ENCODE measurements around the gene JMJD4. TPM values are rescaled to one million over a fixed set of nuclear protein-coding genes. Genes with fewer than 3 reads are reported as not detected.

Gene JMJD4
- total RNA-seq, 2 donors from 2014 or later: 8.7 to 11.1 TPM

DNA sequence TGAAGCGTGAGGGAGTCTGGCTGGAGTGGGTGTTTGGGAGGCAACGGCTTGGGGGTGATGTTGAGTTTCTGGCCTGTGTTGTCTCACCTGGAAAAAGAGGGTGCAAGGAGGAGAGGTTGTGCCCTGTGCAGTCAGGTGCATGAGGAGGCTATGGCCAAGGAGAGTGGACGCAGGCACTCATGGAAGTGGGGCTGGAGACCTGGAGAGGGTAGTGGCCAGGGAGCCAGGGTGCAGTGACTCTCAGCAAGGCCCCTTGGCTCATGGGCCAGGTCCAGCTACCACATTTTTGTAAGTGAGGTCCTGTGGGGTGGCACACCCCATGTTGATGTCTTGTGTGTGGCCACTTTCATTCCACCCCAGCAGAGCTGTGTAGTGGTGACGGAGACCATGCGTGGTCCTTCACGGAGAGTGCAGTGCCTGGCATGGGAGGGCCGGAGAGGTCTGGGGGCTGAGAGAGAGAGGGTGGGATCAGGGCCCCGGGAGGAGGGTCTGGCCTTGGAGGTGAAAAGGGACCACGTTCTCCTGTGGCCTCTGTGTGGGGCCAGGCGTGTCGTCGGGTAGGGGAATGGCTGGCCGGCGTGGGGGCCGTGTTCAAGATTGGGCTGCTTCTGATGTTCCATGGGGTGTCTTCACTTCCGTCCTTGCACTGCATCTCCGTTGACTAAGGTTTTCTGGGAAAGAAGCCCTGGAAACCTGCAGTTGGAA lies 6.2 kb upstream of the JMJD4 start:
- peaks cover 56% of the 10 kb centered on the region for H3K4me1 Mint-ChIP-seq (ENCODE audit: low read depth)
- DNase-seq (no peak), ATAC-seq (replicated peaks in 1 of 2) (no peak)
- no peaks in the 10 kb centered on the region for H3K36me3 Mint-ChIP-seq (ENCODE audit: insufficient read depth in 2 of 2)
- no peak overlapping the region for H3K4me3 Mint-ChIP-seq
- no peak overlapping the region for H3K27ac Mint-ChIP-seq
- no peaks in the 10 kb centered on the region for H3K27me3 Mint-ChIP-seq (ENCODE audit: low read depth)
- H3K9me3 Mint-ChIP-seq: no peaks in the 10 kb centered on the region

DNA sequence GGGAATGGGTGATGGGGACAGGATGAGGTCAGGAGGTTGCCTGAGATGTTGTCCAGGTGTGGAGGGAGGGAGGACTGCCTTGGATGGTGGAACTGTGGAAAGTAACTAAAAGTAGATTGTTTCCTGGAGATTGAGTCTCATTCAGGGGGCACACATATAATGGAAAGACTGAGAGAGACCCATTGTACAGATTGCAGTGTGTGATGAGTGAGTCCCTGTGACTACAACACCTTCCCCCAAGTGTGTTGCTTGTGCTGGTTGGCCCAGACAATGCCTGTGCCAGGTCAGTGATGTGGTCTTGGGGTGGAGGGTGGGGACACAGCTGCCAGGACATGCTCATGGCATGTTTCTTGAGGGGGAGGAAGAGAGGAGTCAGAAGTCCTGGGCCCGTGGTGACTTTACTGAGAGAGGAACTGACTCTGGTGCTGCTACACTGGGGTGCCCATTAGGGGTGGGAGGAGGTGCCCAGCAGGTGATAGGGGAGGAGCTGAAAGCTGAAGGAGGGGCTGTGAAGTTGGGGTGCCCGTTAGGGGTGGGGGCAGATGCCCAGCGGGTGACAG lies 5.4 kb upstream of the JMJD4 start:
- no peak overlapping the region for H3K27ac Mint-ChIP-seq
- no peaks in the 10 kb centered on the region for H3K9me3 Mint-ChIP-seq
- H3K4me1 Mint-ChIP-seq (ENCODE audit: low read depth): peaks cover 62% of the 10 kb centered on the region
- no peaks in the 10 kb centered on the region for H3K27me3 Mint-ChIP-seq (ENCODE audit: low read depth)
- ATAC-seq (replicated peaks in 1 of 2) (no peak), DNase-seq (no peak)
- peaks cover 0 to 1% of the 10 kb centered on the region in 2 donors for H3K36me3 Mint-ChIP-seq (ENCODE audit: insufficient read depth in 2 of 2)
- no peak overlapping the region for H3K4me3 Mint-ChIP-seq

DNA sequence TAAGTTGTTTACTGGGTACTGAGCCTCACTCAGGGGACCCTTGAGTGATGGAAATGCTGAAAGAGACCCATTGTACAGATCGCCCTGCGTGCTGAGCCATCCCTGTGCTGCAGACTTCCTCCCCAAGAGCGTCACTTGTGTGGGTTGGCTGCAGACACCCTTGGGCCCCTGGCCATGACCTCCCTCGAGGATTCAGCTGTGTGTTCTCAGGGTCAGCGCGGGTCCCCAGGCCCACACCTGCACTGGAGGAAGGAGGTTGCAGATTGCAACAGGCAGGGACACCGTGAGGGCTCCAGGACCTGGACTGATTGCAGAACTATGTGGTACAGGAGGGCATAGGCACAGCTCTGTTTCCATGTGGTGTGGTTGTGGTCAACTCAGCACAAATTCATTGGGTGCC lies 4.5 kb upstream of the JMJD4 start:
- Mint-ChIP-seq H3K4me3 (no peak overlapping the region), H3K27ac (no peak overlapping the region), H3K27me3 (ENCODE audit: low read depth) (no peaks in the 10 kb centered on the region), H3K4me1 (ENCODE audit: low read depth) (peaks cover 54% of the 10 kb centered on the region), H3K9me3 (no peaks in the 10 kb centered on the region), H3K36me3 (ENCODE audit: insufficient read depth in 2 of 2) (peaks cover 0 to 1% of the 10 kb centered on the region in 2 donors)
- DNase-seq (no peak), ATAC-seq (replicated peaks in 1 of 2) (no peak)

DNA sequence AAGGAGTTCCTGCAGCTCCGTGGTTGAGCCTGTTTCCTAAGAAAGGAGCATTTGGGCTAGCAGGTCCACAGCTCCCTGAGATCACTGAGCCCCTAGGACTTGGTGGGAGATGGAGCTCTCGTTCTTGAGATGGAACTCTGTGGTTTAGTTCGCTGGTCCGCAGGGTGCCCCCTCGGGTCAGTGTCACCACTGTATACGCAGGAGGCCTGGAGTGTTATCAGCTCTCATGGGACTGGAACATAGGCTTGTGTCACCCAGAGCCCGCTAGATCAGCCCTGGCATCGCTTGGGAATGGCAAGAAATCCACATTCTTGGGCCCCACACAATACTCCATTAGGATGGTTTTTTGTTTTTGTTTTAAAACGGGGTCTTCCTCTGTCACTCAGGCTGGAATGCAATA lies 3.7 kb upstream of the JMJD4 start:
- H3K4me1 Mint-ChIP-seq (ENCODE audit: low read depth): peaks cover 58% of the 10 kb centered on the region
- ATAC-seq (replicated peaks in 1 of 2) (no peak), DNase-seq (no peak)
- H3K36me3 Mint-ChIP-seq (ENCODE audit: insufficient read depth in 2 of 2): peaks cover 0 to 1% of the 10 kb centered on the region in 2 donors
- H3K27ac Mint-ChIP-seq: no peak overlapping the region
- H3K27me3 Mint-ChIP-seq (ENCODE audit: low read depth): no peaks in the 10 kb centered on the region
- no peak overlapping the region for H3K4me3 Mint-ChIP-seq
- no peaks in the 10 kb centered on the region for H3K9me3 Mint-ChIP-seq

DNA sequence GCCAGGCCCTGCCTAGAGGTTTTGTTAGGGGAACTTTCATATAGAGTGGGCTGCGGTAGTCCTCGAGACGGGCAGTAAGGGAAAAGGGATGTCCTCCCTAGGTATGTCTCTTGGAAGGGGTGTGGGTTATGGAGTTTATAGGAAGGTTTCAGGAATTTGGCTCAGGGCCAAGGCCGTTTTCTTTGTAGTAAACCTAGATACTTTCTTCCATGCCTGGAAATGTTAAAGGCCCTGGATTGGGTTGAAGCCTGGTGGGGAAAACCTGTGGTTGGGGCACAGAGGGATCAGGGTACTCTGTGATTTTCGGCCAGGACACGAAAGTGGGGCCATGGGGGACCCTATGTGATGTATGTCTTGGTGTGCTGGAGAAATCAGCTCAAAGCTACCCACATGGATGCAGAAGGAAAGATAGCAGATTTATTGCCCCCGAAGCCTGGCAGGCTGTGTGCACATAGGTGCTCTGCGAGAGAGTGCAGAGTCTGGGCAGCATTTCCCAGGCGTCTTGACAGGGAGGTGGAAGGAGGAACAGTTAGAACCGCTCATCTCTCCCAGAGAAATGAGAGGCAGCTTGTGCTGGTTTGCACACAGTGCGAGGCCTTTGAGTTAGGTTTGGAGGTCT lies 1.8 kb upstream of the JMJD4 start:
- H3K27me3 Mint-ChIP-seq (ENCODE audit: low read depth): no peaks in the 10 kb centered on the region
- no peaks in the 10 kb centered on the region for H3K9me3 Mint-ChIP-seq
- H3K4me3 Mint-ChIP-seq: peak overlapping the region; percentile 36 to 98
- H3K36me3 Mint-ChIP-seq (ENCODE audit: insufficient read depth in 2 of 2): peaks cover 0 to 1% of the 10 kb centered on the region in 2 donors
- no peak for ATAC-seq (replicated peaks in 1 of 2)
- DNase-seq: no peak
- peaks cover 66% of the 10 kb centered on the region for H3K4me1 Mint-ChIP-seq (ENCODE audit: low read depth)
- H3K27ac Mint-ChIP-seq: peak overlapping the region; percentile 99

DNA sequence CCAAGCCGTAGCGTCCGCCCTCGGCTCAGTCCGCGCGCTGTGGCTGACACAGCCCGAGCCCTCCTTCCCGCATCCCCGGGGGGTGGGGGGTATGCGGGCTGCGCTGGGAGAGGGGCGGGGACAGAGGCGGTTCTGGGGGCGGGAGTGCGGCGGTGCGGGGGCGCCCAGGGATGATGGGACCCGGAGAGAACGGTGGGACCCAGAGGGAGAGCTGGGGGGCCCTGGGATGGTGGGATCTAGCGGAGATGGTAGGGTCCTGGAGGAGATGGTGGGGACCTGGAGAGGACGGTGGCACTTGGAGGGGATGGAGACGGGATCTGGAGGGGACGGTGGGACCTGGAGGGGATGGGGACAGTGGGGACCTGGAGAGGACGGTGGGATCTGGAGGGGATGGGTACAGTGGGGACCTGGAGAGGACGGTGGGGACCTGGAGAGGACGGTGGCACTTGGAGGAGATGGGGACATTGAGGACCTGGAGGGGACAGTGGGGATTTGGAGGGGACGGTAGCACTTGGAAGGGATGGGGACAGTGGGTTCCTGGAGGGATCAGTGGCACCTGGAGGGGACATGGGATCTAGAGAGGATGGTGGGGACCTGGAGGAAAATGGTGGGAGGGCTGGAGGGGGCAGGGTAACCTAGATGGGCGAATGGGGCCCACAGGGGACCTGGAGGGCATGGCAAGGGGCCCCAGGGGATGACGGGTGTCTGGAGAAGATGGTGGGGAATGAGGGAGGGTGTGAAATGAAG lies 610 bp upstream of the JMJD4 start:
- peak overlapping the region; percentile 93 to 98 for H3K4me3 Mint-ChIP-seq
- H3K36me3 Mint-ChIP-seq (ENCODE audit: insufficient read depth in 2 of 2): peaks cover 0 to 1% of the 10 kb centered on the region in 2 donors
- peaks cover 56% of the 10 kb centered on the region for H3K4me1 Mint-ChIP-seq (ENCODE audit: low read depth)
- H3K27me3 Mint-ChIP-seq (ENCODE audit: low read depth): no peaks in the 10 kb centered on the region
- no peaks in the 10 kb centered on the region for H3K9me3 Mint-ChIP-seq
- ATAC-seq (replicated peaks in 1 of 2) (no peak), DNase-seq (no peak)
- H3K27ac Mint-ChIP-seq: peak overlapping the region; percentile 99

DNA sequence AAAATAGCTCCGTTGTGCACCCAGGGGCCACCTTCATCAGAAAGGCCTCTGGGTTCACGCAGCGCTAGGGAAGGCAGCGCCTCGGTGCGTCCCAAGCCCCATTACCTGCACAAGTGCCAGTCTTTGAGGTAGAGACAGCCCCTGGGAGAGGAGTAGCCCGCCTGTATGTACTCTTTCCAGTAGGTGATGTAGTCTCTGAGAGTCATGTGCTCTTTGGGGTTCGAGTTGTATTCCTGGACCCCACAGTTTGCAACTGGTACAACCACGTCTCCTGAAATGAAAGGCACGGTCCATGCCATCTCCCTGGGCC lies 601 bp downstream of the JMJD4 start:
- ATAC-seq (replicated peaks in 1 of 2): peak in 1 of 2 donors; percentile 1
- H3K27me3 Mint-ChIP-seq (ENCODE audit: low read depth): no peaks in the 10 kb centered on the region
- DNase-seq: peak in 1 of 2 donors; percentile 12
- H3K36me3 Mint-ChIP-seq (ENCODE audit: insufficient read depth in 2 of 2): peaks cover 0 to 1% of the 10 kb centered on the region in 2 donors
- H3K27ac Mint-ChIP-seq: peak overlapping the region; percentile 84
- peaks cover 44% of the 10 kb centered on the region for H3K4me1 Mint-ChIP-seq (ENCODE audit: low read depth)
- H3K4me3 Mint-ChIP-seq: peak overlapping the region; percentile 93 to 98
- no peaks in the 10 kb centered on the region for H3K9me3 Mint-ChIP-seq

DNA sequence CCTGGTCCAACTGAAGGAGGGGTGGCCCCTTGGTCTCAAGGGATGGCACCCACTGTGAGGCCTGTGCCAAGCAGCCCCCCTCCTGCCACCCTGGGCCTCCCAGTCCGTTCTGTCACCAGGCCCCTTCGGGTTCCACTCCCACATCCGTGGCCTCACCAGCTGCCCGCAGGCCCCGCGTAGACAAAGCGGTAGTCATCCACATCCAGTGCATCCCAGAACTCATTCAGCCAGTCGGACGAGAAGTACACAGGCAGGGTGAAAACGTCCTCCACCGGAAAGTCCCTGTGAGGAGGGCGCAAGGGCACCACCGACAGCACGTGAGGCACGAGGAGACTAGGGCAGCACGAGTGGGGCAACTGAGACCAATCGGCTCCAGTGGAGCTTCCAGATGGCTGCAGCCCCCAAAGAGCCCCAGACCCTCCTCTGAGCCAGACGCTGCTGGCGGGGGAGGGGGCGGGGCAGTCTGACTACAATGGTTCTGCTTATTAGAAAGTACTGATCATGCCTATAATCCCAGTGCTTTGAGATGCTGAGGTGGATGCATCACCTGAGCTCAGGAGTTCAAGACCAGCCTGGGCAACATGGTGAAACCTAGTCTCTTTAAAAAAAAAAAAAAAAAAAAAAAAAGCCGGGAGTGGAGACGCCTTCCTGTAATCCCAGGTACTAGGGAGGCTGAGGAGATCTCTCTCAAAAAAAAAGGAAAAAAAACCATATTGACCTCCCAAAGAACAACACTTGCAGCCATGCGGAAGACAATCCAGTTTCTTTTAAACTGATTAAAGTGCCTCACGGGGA lies 1.2 kb downstream of the JMJD4 start:
- Mint-ChIP-seq H3K36me3 (ENCODE audit: insufficient read depth in 2 of 2) (peaks cover 0 to 1% of the 10 kb centered on the region in 2 donors), H3K27me3 (ENCODE audit: low read depth) (no peaks in the 10 kb centered on the region), H3K4me3 (peak overlapping the region; percentile 93 to 98), H3K9me3 (no peaks in the 10 kb centered on the region), H3K27ac (peak overlapping the region; percentile 84), H3K4me1 (ENCODE audit: low read depth) (peaks cover 48% of the 10 kb centered on the region)
- ATAC-seq (replicated peaks in 1 of 2): no peak
- no peak for DNase-seq

DNA sequence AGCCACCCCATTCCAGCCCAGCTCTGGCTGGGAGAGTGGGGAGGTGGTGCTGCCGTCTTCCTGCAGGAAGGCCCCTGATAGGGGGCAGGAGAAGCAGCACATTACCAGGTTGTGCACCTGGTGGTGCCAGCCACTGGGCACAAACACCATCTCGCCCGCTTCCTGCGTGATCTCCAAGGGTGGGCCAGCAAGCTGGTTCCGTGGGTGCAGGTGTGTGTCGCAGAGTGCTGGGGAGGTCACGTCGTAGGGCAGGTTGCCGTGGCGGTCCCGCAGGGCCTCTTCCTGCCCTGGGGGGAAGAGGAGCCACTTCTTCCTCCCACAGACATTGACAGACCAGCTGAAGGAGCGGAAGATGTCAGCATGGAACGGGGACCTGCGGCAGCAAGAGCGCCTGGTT lies 1.8 kb downstream of the JMJD4 start:
- H3K27ac Mint-ChIP-seq: peak overlapping the region; percentile 42
- H3K36me3 Mint-ChIP-seq (ENCODE audit: insufficient read depth in 2 of 2): peaks cover 0 to 1% of the 10 kb centered on the region in 2 donors
- H3K4me3 Mint-ChIP-seq: peak overlapping the region; percentile 93 to 98
- no peaks in the 10 kb centered on the region for H3K9me3 Mint-ChIP-seq
- H3K27me3 Mint-ChIP-seq (ENCODE audit: low read depth): no peaks in the 10 kb centered on the region
- DNase-seq (no peak), ATAC-seq (replicated peaks in 1 of 2) (no peak)
- H3K4me1 Mint-ChIP-seq (ENCODE audit: low read depth): peaks cover 51% of the 10 kb centered on the region

DNA sequence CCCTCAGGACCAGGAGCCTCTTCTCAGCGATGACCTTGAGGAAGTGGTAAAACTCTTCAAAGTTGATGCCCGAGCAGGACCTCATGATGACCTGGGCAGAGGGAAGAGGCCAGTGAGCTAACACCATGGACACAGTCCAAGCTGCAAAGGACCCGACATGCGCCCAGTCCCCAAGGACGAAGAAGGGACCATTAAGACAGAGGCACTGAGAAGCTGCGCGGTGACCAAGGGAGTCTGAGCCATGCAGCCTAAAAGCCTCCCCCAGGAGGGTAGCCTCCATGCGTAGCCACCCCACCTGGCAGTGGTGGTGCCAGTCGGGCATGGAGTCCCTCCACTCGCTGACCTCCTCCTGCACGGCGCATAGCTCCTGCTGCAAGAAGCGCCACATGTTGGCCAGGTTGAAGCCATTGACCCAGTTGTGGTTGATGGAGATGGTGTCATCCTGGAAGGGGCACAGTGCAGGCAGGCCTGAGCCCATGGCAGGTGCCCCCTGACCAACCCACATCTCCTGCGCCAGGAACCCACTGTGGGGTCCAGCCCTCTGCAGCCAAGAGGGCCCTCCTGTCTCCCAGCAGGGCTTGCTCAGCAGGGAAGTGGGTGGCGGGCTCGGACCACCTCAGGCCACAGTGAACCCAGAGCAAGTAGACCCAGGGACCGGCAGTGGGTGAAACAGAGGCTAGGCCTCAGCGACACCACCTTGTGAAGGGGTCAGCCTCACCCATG lies 2.4 kb downstream of the JMJD4 start:
- peak overlapping the region; percentile 93 to 98 for H3K4me3 Mint-ChIP-seq
- H3K36me3 Mint-ChIP-seq (ENCODE audit: insufficient read depth in 2 of 2): peaks cover 1 to 2% of the 10 kb centered on the region in 2 donors
- peaks cover 53% of the 10 kb centered on the region for H3K4me1 Mint-ChIP-seq (ENCODE audit: low read depth)
- no peaks in the 10 kb centered on the region for H3K9me3 Mint-ChIP-seq
- no peak for DNase-seq
- no peak overlapping the region for H3K27ac Mint-ChIP-seq
- ATAC-seq (replicated peaks in 1 of 2): no peak
- H3K27me3 Mint-ChIP-seq (ENCODE audit: low read depth): no peaks in the 10 kb centered on the region

DNA sequence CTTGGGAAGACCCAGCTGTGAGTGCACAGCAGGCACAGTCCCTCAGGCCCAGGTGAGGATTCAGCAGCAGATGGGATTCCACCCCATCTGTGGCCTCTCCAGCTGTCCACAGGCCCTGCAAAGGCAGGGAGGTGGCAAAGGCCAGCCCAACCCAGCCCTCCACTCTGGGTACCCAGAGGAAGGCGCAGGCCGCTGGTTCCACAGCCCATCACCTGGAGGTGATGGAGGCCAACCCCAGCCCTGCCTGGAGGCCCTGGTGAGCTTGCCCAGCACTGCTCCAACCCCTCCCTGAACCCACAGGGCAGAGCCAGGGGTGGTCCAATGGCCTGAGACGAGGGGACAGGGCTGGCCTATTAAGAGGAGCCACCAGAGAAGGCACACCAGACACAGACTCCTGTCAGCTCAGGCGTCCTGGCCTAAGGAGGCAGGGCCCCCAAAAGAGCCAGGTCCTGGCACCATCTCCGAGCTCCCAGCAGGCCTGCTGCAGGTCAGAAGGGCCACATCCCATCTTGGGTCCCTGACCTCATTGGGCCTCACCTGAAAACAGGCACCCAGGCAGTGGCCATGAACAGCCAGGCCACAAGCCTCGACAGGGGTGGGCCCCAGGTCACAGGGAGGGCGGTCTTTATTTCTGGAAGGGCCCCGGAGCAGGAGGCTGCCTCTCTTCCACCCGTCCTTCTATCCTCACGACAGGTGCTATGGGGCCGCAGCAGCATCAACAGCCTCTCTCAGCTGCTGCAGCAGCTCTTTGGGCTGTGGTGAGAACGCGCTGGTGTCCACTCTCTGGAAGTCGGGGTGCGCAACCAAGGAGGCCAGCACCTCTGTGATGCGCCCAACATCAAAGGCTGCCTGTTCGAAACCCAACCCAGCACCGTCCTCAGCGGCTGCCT lies 3.2 kb downstream of the JMJD4 start:
- H3K27ac Mint-ChIP-seq: no peak overlapping the region
- no peak overlapping the region for H3K4me3 Mint-ChIP-seq
- H3K9me3 Mint-ChIP-seq: no peaks in the 10 kb centered on the region
- H3K4me1 Mint-ChIP-seq (ENCODE audit: low read depth): peaks cover 46% of the 10 kb centered on the region
- no peak for ATAC-seq (replicated peaks in 1 of 2)
- DNase-seq: no peak
- peaks cover under 1% of the 10 kb centered on the region for H3K27me3 Mint-ChIP-seq (ENCODE audit: low read depth)
- H3K36me3 Mint-ChIP-seq (ENCODE audit: insufficient read depth in 2 of 2): peaks cover 1 to 2% of the 10 kb centered on the region in 2 donors
